ENCODE measurements around the gene GPR153.

Gene GPR153

GRCh38 chr1:6272452-6272851 lies 11.6 kb upstream of the GPR153 start:
- DNase-seq (ENCODE audit: low read depth in 1 of 2, low spot score in 1 of 2), result no peak
- no peak for TF ChIP-seq JUND (IDR thresholded peaks at IDR 0.05; ENCODE audit: low read depth)
- in situ Hi-C loops (cut with HindIII; ENCODE audit: low pct_unique_long_range_greater_than_20kb, low sequenced_read_pairs), result no loop called here

- DNase-seq (ENCODE audit: low read depth in 1 of 2, low spot score in 1 of 2), result no peak
- no peak for TF ChIP-seq JUND (IDR thresholded peaks at IDR 0.05; ENCODE audit: low read depth)
- in situ Hi-C loops (cut with HindIII; ENCODE audit: low pct_unique_long_range_greater_than_20kb, low sequenced_read_pairs), result no loop called here
These were observed 10.7 kb upstream of the GPR153 start for GRCh38 chr1:6271554-6271953.

GRCh38 chr1:6271006-6271405 lies 10.1 kb upstream of the GPR153 start:
- TF ChIP-seq JUND (IDR thresholded peaks at IDR 0.05; ENCODE audit: low read depth), result no peak
- no peak for DNase-seq (ENCODE audit: low read depth in 1 of 2, low spot score in 1 of 2)
- in situ Hi-C loops (cut with HindIII; ENCODE audit: low pct_unique_long_range_greater_than_20kb, low sequenced_read_pairs), result no loop called here

- in situ Hi-C loops (cut with HindIII; ENCODE audit: low pct_unique_long_range_greater_than_20kb, low sequenced_read_pairs), result no loop called here
- DNase-seq (ENCODE audit: low read depth in 1 of 2, low spot score in 1 of 2), result no peak
- TF ChIP-seq JUND (IDR thresholded peaks at IDR 0.05; ENCODE audit: low read depth), result no peak
These were observed 9.5 kb upstream of the GPR153 start for GRCh38 chr1:6270401-6270800.

- in situ Hi-C loops (cut with HindIII; ENCODE audit: low pct_unique_long_range_greater_than_20kb, low sequenced_read_pairs), result no loop called here
- DNase-seq (ENCODE audit: low read depth in 1 of 2, low spot score in 1 of 2), result no peak
- no peak for TF ChIP-seq JUND (IDR thresholded peaks at IDR 0.05; ENCODE audit: low read depth)
These were observed 9.0 kb upstream of the GPR153 start for GRCh38 chr1:6269720-6270400.

GRCh38 chr1:6269296-6269695 lies 8.4 kb upstream of the GPR153 start:
- no peak for DNase-seq (ENCODE audit: low read depth in 1 of 2, low spot score in 1 of 2)
- in situ Hi-C loops (cut with HindIII; ENCODE audit: low pct_unique_long_range_greater_than_20kb, low sequenced_read_pairs), result no loop called here
- TF ChIP-seq JUND (IDR thresholded peaks at IDR 0.05; ENCODE audit: low read depth), result no peak

GRCh38 chr1:6268415-6268814 lies 7.5 kb upstream of the GPR153 start:
- in situ Hi-C loops (cut with HindIII; ENCODE audit: low pct_unique_long_range_greater_than_20kb, low sequenced_read_pairs), result no loop called here
- DNase-seq (ENCODE audit: low read depth in 1 of 2, low spot score in 1 of 2), result no peak

GRCh38 chr1:6267686-6268322 lies 6.9 kb upstream of the GPR153 start:
- no peak for TF ChIP-seq JUND (IDR thresholded peaks at IDR 0.05; ENCODE audit: low read depth)
- in situ Hi-C loops (cut with HindIII; ENCODE audit: low pct_unique_long_range_greater_than_20kb, low sequenced_read_pairs), result no loop called here
- no peak for DNase-seq (ENCODE audit: low read depth in 1 of 2, low spot score in 1 of 2)

More at GRCh38 chr1:6268415-6268814, 7.5 kb upstream of the GPR153 start:
- TF ChIP-seq JUND (IDR thresholded peaks at IDR 0.05; ENCODE audit: low read depth), result no peak

- DNase-seq (ENCODE audit: low read depth in 1 of 2, low spot score in 1 of 2), result no peak
- no peak for TF ChIP-seq JUND (IDR thresholded peaks at IDR 0.05; ENCODE audit: low read depth)
- in situ Hi-C loops (cut with HindIII; ENCODE audit: low pct_unique_long_range_greater_than_20kb, low sequenced_read_pairs), result no loop called here
These were observed 5.7 kb upstream of the GPR153 start for GRCh38 chr1:6266641-6267040.

- TF ChIP-seq JUND (IDR thresholded peaks at IDR 0.05; ENCODE audit: low read depth), result no peak
- in situ Hi-C loops (cut with HindIII; ENCODE audit: low pct_unique_long_range_greater_than_20kb, low sequenced_read_pairs), result no loop called here
- no peak for DNase-seq (ENCODE audit: low read depth in 1 of 2, low spot score in 1 of 2)
These were observed 4.3 kb upstream of the GPR153 start for GRCh38 chr1:6265151-6265550.

- in situ Hi-C loops (cut with HindIII; ENCODE audit: low pct_unique_long_range_greater_than_20kb, low sequenced_read_pairs), result no loop called here
- no peak for DNase-seq (ENCODE audit: low read depth in 1 of 2, low spot score in 1 of 2)
- no peak for TF ChIP-seq JUND (IDR thresholded peaks at IDR 0.05; ENCODE audit: low read depth)
These were observed 2.8 kb upstream of the GPR153 start for GRCh38 chr1:6263716-6264115.

GRCh38 chr1:6262555-6263420 lies 1.9 kb upstream of the GPR153 start:
- in situ Hi-C loops (cut with HindIII; ENCODE audit: low pct_unique_long_range_greater_than_20kb, low sequenced_read_pairs), result no loop called here
- DNase-seq (ENCODE audit: low read depth in 1 of 2, low spot score in 1 of 2), result no peak
- TF ChIP-seq JUND (IDR thresholded peaks at IDR 0.05; ENCODE audit: low read depth), result no peak

- no peak for DNase-seq (ENCODE audit: low read depth in 1 of 2, low spot score in 1 of 2)
- TF ChIP-seq JUND (IDR thresholded peaks at IDR 0.05; ENCODE audit: low read depth), result no peak
- in situ Hi-C loops (cut with HindIII; ENCODE audit: low pct_unique_long_range_greater_than_20kb, low sequenced_read_pairs), result no loop called here
These were observed 707 bp upstream of the GPR153 start for GRCh38 chr1:6261615-6261995.
